EL (cell line): ENCODE measurements around the gene UROC1.

ENCODE experiments used
- DNase-seq: peaks from one replicate; pipeline ENCODE4 v3.0.0-alpha.2; 2016

UROC1 gene

GRCh38 chr3:126517291-126517951, at the start of gene UROC1:
Gene UROC1 (minus strand): TSS chr3:126517773. CDS start chr3:126517719, 54 bp downstream.
- DNase-seq = no peak

GRCh38 chr3:126562737-126563276, 45.2 kb upstream of the UROC1 start:
- DNase-seq = no peak

- no peak for DNase-seq
Observed at GRCh38 chr3:126558336-126559071, 40.9 kb upstream of the UROC1 start, which contains the start of gene C3orf22. Gene C3orf22 (minus strand): TSS chr3:126558932. CDS start chr3:126553390, 5,542 bp downstream.

GRCh38 chr3:126557761-126558160, 40.2 kb upstream of the UROC1 start:
- no peak for DNase-seq

GRCh38 chr3:126557415-126557745, 39.8 kb upstream of the UROC1 start:
- DNase-seq = no peak

GRCh38 chr3:126556637-126557414, 39.3 kb upstream of the UROC1 start:
- no peak for DNase-seq

- DNase-seq = no peak
Observed at GRCh38 chr3:126555795-126556636, 38.4 kb upstream of the UROC1 start.

- DNase-seq = no peak
Observed at GRCh38 chr3:126554560-126555525, 37.3 kb upstream of the UROC1 start.

GRCh38 chr3:126553284-126554084, 35.9 kb upstream of the UROC1 start:
- DNase-seq = no peak

- no peak for DNase-seq
Observed at GRCh38 chr3:126552688-126553283, 35.2 kb upstream of the UROC1 start.

GRCh38 chr3:126551839-126552687, 34.5 kb upstream of the UROC1 start:
- no peak for DNase-seq

GRCh38 chr3:126551121-126551838, 33.7 kb upstream of the UROC1 start:
- no peak for DNase-seq

- no peak for DNase-seq
Observed at GRCh38 chr3:126550488-126551051, 33.0 kb upstream of the UROC1 start.

GRCh38 chr3:126549861-126550487, 32.4 kb upstream of the UROC1 start:
- no peak for DNase-seq

- no peak for DNase-seq
Observed at GRCh38 chr3:126548556-126549466, 31.2 kb upstream of the UROC1 start.

- no peak for DNase-seq
Observed at GRCh38 chr3:126547721-126548120, 30.1 kb upstream of the UROC1 start.
